Left ventricle myocardium superior (tissue), 1 donor: ENCODE measurements around the gene CHRNA4. TPM values are rescaled to one million over a fixed set of nuclear protein-coding genes. Genes with fewer than 3 reads are reported as not detected.

Experiments
- ATAC-seq: fragments of 200-7000 bp; cut with Tn5 transposase; one replicate; pipeline ENCODE4 v1.9.1; 2020; ENCODE audit warnings: mild to moderate bottlenecking, moderate library complexity
- DNase-seq: peaks from one replicate; pipeline ENCODE4 v3.0.0-alpha.2; 2020
- intact Hi-C: fragments of 100-400 bp; cut with micrococcal nuclease; formaldehyde crosslinking; loops from one replicate; pipeline ENCODE4 v1.11.0; 2022
- total RNA-seq: library from RNA; stranded (reverse); fragmentation: NEBNext Ultra II Directional; extraction: Animal tissue kit (Norgen Biotek cat#: 25700); gene quantifications from one replicate; pipeline ENCODE4 v1.2.1, GENCODE V29; 2021
- donor health status: DM: no; HTN: yes; CAD: no; lungs with severe emphysema.

Gene CHRNA4
- total RNA-seq, 1 donor from 2014 or later = 1.8 TPM

GRCh38 chr20:63399596-63400375 is 38.6 kb upstream of the CHRNA4 start:
- DNase-seq (no peak), ATAC-seq (no peak)
- intact Hi-C loops = no loop called here

GRCh38 chr20:63398744-63399514 is 37.8 kb upstream of the CHRNA4 start:
- intact Hi-C loops = no loop called here
- ATAC-seq (no peak), DNase-seq (no peak)

GRCh38 chr20:63397946-63398450 is 36.8 kb upstream of the CHRNA4 start:
- intact Hi-C loops = no loop called here
- no peak for ATAC-seq
- DNase-seq = no peak

- no peak for ATAC-seq
- intact Hi-C loops = no loop called here
- no peak for DNase-seq
Measured at GRCh38 chr20:63397155-63397843, 36.1 kb upstream of the CHRNA4 start.

GRCh38 chr20:63396300-63396699 is 35.2 kb upstream of the CHRNA4 start:
- no peak for ATAC-seq
- no peak for DNase-seq
- intact Hi-C loops = no loop called here

DNA sequence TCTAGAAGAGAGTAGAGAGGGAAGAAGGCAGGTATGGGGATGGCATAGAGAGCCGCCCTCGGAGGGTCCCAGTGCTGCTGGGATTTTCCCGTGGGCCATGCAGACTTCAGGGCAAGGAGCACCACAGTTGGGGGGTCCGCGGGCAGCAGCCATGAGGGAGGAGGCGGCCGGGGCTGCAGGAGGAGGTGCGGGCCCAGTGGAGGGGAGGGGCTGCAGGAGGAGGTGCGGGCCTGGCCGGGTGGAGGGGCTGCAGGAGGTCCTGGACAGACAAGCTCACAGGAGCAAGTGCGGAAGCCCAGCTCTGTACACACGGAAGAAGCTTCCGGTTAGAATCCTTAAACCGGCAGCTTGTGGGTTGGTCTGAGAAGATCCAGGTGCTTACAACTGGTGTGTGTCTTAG is 34.6 kb upstream of the CHRNA4 start:
- DNase-seq (no peak), ATAC-seq (no peak)
- intact Hi-C loops = no loop called here

- intact Hi-C loops = no loop called here
- ATAC-seq (no peak), DNase-seq (no peak)
Measured at GRCh38 chr20:63394920-63395455, 33.8 kb upstream of the CHRNA4 start.

DNA sequence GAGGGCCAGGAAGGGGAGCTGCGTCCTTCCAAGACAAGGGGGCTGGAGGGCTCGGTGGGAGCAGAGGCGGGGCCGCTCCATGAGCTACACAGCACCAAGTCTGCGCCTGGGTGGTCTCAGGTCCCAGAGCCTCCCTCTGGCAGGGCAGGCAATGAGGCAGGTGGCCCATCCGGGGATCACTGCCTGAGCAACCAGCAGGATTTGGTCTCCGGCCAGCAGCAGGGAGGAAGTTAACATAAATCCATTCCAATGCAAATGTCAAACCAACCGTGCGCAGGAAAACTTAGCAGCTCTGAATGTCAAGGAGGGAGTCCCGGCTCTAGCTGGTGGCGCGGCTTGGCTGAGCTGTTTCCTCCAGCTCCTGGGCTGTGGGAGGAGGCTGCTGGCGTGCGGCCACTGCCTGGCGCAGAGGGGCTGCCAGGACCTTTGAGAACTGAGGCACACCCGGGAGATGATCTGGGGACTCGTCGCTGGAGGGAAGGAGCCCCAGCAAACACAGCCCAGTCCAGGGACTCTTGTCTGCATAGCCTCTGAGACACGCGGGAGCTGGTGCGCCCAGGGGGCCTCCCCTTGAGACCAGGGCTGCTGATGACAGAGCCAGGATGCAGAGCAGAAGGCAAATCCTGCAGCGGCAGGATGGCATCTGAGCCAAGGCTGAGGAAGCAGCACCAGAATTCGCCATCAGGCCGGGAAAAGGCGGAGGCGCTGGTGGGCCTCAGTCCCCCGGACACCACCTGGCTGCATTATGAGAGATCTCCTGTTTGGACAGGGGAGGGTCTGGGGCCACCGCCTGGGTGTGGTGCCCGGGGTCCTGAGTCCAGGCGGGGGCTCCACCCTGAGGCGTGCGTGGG is 33.1 kb upstream of the CHRNA4 start:
- intact Hi-C loops = no loop called here
- ATAC-seq (no peak), DNase-seq (no peak)

- DNase-seq = no peak
- no peak for ATAC-seq
- intact Hi-C loops = no loop called here
Measured at GRCh38 chr20:63393566-63393965, 32.4 kb upstream of the CHRNA4 start.

DNA sequence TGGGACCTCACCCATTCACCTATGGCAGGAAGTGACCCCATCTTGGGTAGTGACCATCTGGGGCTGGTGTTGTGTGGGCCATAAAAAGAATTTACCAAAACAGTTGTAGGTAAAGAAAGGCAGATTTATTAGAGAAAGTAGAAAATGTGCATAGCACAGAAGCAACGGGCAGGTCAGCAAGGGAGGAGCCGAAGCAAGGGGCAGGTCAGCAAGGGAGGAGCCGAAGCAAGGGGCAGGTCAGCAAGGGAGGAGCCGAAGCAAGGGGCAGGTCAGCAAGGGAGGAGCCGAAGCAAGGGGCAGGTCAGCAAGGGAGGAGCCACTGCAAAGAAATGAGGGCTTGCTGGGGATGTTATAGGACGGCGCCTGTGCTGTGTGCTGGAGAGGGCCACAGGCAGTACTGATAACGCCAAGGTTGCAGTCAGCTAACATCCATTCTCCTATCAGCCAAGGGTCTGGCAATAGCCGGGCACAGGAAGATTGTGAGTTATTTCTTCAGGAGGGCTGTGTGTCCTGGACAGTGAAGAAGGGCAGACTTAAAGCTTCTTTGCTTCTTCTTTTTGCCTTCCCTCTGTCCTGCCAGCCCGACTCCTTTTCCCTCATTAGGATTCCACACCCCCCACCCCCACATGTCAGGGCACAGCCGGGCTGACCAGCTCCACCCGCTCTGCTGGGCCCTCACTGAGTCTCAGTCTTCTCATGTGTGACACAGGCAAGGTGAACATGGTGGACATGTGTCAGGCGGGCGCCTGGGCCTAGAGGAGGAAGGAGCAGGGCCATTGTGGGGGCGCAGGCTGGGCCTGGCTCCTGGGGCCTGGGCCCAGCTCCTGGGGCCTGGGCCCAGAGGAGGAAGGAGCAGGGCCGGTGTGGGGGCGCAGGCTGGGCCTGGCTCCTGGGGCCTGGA is 31.6 kb upstream of the CHRNA4 start:
- DNase-seq (no peak), ATAC-seq (no peak)
- intact Hi-C loops = no loop called here

DNA sequence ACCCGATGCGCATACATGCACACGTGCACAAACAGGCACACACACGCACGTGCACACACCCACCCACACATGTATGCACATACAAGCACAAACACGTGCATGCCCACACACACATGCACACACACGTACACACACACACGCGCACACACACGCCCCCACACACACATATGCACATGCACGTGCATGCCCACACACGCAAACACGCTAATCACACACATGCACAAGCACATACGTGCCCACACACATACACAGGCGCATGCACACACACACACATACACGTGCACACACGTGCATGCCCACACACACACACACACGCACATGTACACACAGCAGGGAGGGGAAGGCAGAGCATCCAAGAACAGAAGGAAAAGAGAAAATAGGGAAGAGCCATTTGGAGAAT is 26.8 kb upstream of the CHRNA4 start:
- ATAC-seq (no peak), DNase-seq (no peak)
- intact Hi-C loops = no loop called here

DNA sequence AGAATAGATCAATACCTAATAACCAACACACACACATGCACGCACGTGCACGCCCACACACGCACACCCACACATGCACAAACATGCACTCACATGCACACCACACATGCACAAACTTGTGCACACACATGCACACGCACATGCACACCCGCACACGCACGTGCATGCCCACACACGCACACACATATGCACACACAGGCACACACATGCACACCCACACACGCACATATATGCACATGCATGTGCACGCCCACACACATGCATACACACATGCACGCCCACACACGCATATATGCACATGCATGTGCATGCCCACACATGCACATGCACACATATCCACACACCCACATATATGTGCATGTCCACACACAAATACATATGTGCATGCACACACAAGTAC is 26.2 kb upstream of the CHRNA4 start:
- DNase-seq (no peak), ATAC-seq (no peak)
- intact Hi-C loops = no loop called here

DNA sequence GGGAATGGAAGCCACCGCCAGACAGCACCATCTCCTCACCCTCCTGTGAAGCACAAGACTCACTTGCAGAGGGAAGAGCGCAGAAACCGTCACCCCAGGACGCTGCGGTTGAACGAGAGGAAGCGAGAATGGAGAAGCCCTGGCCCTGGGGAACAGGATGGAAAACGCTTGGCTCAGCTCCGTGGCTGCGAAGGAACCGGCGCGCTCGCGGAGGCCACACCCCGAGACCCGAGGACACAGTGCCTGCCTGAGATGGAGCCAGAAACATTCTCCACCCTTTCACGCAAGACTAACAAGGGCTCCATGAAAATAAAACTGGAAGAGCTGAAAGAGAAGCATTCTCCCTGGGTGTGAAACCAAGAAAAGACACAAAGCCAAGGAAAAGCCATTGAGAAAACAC is 25.3 kb upstream of the CHRNA4 start:
- DNase-seq = no peak
- intact Hi-C loops = no loop called here
- no peak for ATAC-seq

- no peak for ATAC-seq
- DNase-seq = no peak
- intact Hi-C loops = no loop called here
Measured at GRCh38 chr20:63385819-63386218, 24.7 kb upstream of the CHRNA4 start.

GRCh38 chr20:63384336-63384735 is 23.2 kb upstream of the CHRNA4 start:
- DNase-seq (no peak), ATAC-seq (no peak)
- intact Hi-C loops = loop anchor here (5.0 kb wide), 1 partner anchor 77 kb away; no protein-coding TSS in a partner anchor

- no peak for DNase-seq
- intact Hi-C loops = loop anchor here (5.0 kb wide), 1 partner anchor 76 kb away; no protein-coding TSS in a partner anchor
- ATAC-seq = no peak
Measured at GRCh38 chr20:63383556-63383955, 22.4 kb upstream of the CHRNA4 start.

DNA sequence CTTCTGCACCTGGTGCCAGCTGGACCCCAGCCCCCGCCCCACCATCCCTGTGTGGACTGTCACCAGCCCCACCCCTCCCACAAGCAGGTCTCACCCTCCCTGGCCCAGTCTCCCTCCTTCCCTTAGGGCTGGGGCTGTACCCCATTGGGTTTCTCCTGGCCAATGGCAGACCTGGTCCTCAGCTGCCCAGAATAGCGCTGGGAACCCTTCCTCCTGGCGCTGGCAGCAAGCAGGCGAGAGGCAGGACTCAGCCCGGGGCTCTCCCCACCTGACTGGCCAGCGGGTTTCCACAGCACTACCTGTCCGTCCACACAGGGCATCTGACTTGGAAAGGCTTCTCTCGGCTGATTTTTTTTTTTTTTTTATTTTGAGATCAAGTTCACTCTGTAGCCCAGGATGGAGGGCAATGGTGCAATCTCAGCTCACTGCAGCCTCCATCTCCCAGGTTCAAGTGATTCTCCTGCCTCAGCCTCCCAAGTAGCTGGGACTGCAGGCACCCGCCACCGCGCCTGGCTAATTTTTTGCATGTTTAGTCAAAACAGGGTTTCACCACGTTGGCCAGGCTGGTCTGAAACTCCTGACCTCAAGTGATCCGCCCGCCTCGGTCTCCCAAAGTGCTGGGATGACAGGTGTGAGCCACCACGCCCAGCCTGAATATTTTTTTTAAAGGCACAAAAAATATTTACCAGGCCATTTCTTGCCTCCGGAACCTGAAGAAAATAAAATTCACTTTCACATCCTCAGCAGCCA is 21.6 kb upstream of the CHRNA4 start:
- DNase-seq = no peak
- intact Hi-C loops = loop anchor here (5.0 kb wide), 1 partner anchor 75 kb away; no protein-coding TSS in a partner anchor
- ATAC-seq = peak; percentile 14
